ENCODE data around the gene TFEB.

Gene TFEB

GRCh38 chr6:41655646-41656001 lies 79.8 kb downstream of the TFEB start:
- no peaks in the 10 kb centered on the region for H3K4me1 ChIP-seq (ENCODE audit: control insufficient read depth, low read depth, low read length)
- H3K4me3 ChIP-seq (ENCODE audit: low read length), result no peak overlapping the region
- H3K36me3 ChIP-seq (ENCODE audit: control insufficient read depth, low read depth, low read length), result peaks cover 4% of the 10 kb centered on the region
- no peaks in the 10 kb centered on the region for H3K27me3 ChIP-seq (ENCODE audit: control insufficient read depth, insufficient read depth, low read length)
- H3K27ac ChIP-seq (ENCODE audit: low read length), result no peak overlapping the region
- no peaks in the 10 kb centered on the region for H3K9me3 ChIP-seq (ENCODE audit: control insufficient read depth, low read depth, low read length)
- H3K9ac ChIP-seq (ENCODE audit: low read length), result no peak overlapping the region

- Histone ChIP-seq H3K36me3 (ENCODE audit: control insufficient read depth, low read depth, low read length) (peaks cover 4% of the 10 kb centered on the region), H3K4me3 (ENCODE audit: low read length) (no peak overlapping the region), H3K9me3 (ENCODE audit: control insufficient read depth, low read depth, low read length) (no peaks in the 10 kb centered on the region), H3K27me3 (ENCODE audit: control insufficient read depth, insufficient read depth, low read length) (no peaks in the 10 kb centered on the region), H3K4me1 (ENCODE audit: control insufficient read depth, low read depth, low read length) (no peaks in the 10 kb centered on the region), H3K9ac (ENCODE audit: low read length) (no peak overlapping the region), H3K27ac (ENCODE audit: low read length) (no peak overlapping the region)
Measured at GRCh38 chr6:41655176-41655575, 80.2 kb downstream of the TFEB start.

GRCh38 chr6:41654698-41655151 lies 80.7 kb downstream of the TFEB start:
- Histone ChIP-seq H3K9me3 (ENCODE audit: control insufficient read depth, low read depth, low read length) (no peaks in the 10 kb centered on the region), H3K27ac (ENCODE audit: low read length) (no peak overlapping the region), H3K27me3 (ENCODE audit: control insufficient read depth, insufficient read depth, low read length) (no peaks in the 10 kb centered on the region), H3K9ac (ENCODE audit: low read length) (no peak overlapping the region), H3K36me3 (ENCODE audit: control insufficient read depth, low read depth, low read length) (peaks cover 4% of the 10 kb centered on the region), H3K4me1 (ENCODE audit: control insufficient read depth, low read depth, low read length) (no peaks in the 10 kb centered on the region), H3K4me3 (ENCODE audit: low read length) (no peak overlapping the region)

GRCh38 chr6:41654151-41654697 lies 81.2 kb downstream of the TFEB start:
- Histone ChIP-seq H3K27me3 (ENCODE audit: control insufficient read depth, insufficient read depth, low read length) (no peaks in the 10 kb centered on the region), H3K4me1 (ENCODE audit: control insufficient read depth, low read depth, low read length) (no peaks in the 10 kb centered on the region), H3K36me3 (ENCODE audit: control insufficient read depth, low read depth, low read length) (peaks cover 4% of the 10 kb centered on the region), H3K9me3 (ENCODE audit: control insufficient read depth, low read depth, low read length) (no peaks in the 10 kb centered on the region), H3K9ac (ENCODE audit: low read length) (no peak overlapping the region), H3K27ac (ENCODE audit: low read length) (no peak overlapping the region), H3K4me3 (ENCODE audit: low read length) (no peak overlapping the region)

GRCh38 chr6:41653691-41654090 lies 81.7 kb downstream of the TFEB start:
- Histone ChIP-seq H3K27ac (ENCODE audit: low read length) (no peak overlapping the region), H3K36me3 (ENCODE audit: control insufficient read depth, low read depth, low read length) (peaks cover 4% of the 10 kb centered on the region), H3K4me3 (ENCODE audit: low read length) (no peak overlapping the region)

GRCh38 chr6:41652866-41653652 lies 82.3 kb downstream of the TFEB start:
- H3K27me3 ChIP-seq (ENCODE audit: control insufficient read depth, insufficient read depth, low read length), result no peaks in the 10 kb centered on the region
- H3K27ac ChIP-seq (ENCODE audit: low read length), result no peak overlapping the region
- H3K4me3 ChIP-seq (ENCODE audit: low read length), result no peak overlapping the region
- no peaks in the 10 kb centered on the region for H3K4me1 ChIP-seq (ENCODE audit: control insufficient read depth, low read depth, low read length)
- no peak overlapping the region for H3K9ac ChIP-seq (ENCODE audit: low read length)
- H3K36me3 ChIP-seq (ENCODE audit: control insufficient read depth, low read depth, low read length), result peaks cover 4% of the 10 kb centered on the region
- no peaks in the 10 kb centered on the region for H3K9me3 ChIP-seq (ENCODE audit: control insufficient read depth, low read depth, low read length)

More at GRCh38 chr6:41653691-41654090, 81.7 kb downstream of the TFEB start:
- Histone ChIP-seq H3K9me3 (ENCODE audit: control insufficient read depth, low read depth, low read length) (no peaks in the 10 kb centered on the region), H3K4me1 (ENCODE audit: control insufficient read depth, low read depth, low read length) (no peaks in the 10 kb centered on the region), H3K27me3 (ENCODE audit: control insufficient read depth, insufficient read depth, low read length) (no peaks in the 10 kb centered on the region), H3K9ac (ENCODE audit: low read length) (no peak overlapping the region)

- Histone ChIP-seq H3K27ac (ENCODE audit: low read length) (no peak overlapping the region), H3K9me3 (ENCODE audit: control insufficient read depth, low read depth, low read length) (no peaks in the 10 kb centered on the region), H3K36me3 (ENCODE audit: control insufficient read depth, low read depth, low read length) (peaks cover 4% of the 10 kb centered on the region)
Measured at GRCh38 chr6:41651962-41652657, 83.3 kb downstream of the TFEB start.

GRCh38 chr6:41651246-41651961 lies 84.0 kb downstream of the TFEB start:
- Histone ChIP-seq H3K27ac (ENCODE audit: low read length) (no peak overlapping the region), H3K4me3 (ENCODE audit: low read length) (no peak overlapping the region), H3K9ac (ENCODE audit: low read length) (no peak overlapping the region), H3K4me1 (ENCODE audit: control insufficient read depth, low read depth, low read length) (no peaks in the 10 kb centered on the region), H3K27me3 (ENCODE audit: control insufficient read depth, insufficient read depth, low read length) (no peaks in the 10 kb centered on the region), H3K9me3 (ENCODE audit: control insufficient read depth, low read depth, low read length) (no peaks in the 10 kb centered on the region), H3K36me3 (ENCODE audit: control insufficient read depth, low read depth, low read length) (peaks cover 4% of the 10 kb centered on the region)

More at GRCh38 chr6:41651962-41652657, 83.3 kb downstream of the TFEB start:
- Histone ChIP-seq H3K27me3 (ENCODE audit: control insufficient read depth, insufficient read depth, low read length) (no peaks in the 10 kb centered on the region), H3K9ac (ENCODE audit: low read length) (no peak overlapping the region), H3K4me3 (ENCODE audit: low read length) (no peak overlapping the region), H3K4me1 (ENCODE audit: control insufficient read depth, low read depth, low read length) (no peaks in the 10 kb centered on the region)

- H3K36me3 ChIP-seq (ENCODE audit: control insufficient read depth, low read depth, low read length), result peaks cover 4% of the 10 kb centered on the region
- H3K9ac ChIP-seq (ENCODE audit: low read length), result no peak overlapping the region
- peaks cover 11% of the 10 kb centered on the region for H3K27me3 ChIP-seq (ENCODE audit: control insufficient read depth, insufficient read depth, low read length)
- no peaks in the 10 kb centered on the region for H3K9me3 ChIP-seq (ENCODE audit: control insufficient read depth, low read depth, low read length)
- no peak overlapping the region for H3K4me3 ChIP-seq (ENCODE audit: low read length)
- peaks cover 7% of the 10 kb centered on the region for H3K4me1 ChIP-seq (ENCODE audit: control insufficient read depth, low read depth, low read length)
- no peak overlapping the region for H3K27ac ChIP-seq (ENCODE audit: low read length)
Measured at GRCh38 chr6:41650120-41650519, 85.3 kb downstream of the TFEB start.

GRCh38 chr6:41649596-41649995 lies 85.8 kb downstream of the TFEB start:
- peaks cover 13% of the 10 kb centered on the region for H3K4me1 ChIP-seq (ENCODE audit: control insufficient read depth, low read depth, low read length)
- no peak overlapping the region for H3K9ac ChIP-seq (ENCODE audit: low read length)
- no peak overlapping the region for H3K4me3 ChIP-seq (ENCODE audit: low read length)
- H3K9me3 ChIP-seq (ENCODE audit: control insufficient read depth, low read depth, low read length), result no peaks in the 10 kb centered on the region
- H3K36me3 ChIP-seq (ENCODE audit: control insufficient read depth, low read depth, low read length), result peaks cover 4% of the 10 kb centered on the region
- peaks cover 14% of the 10 kb centered on the region for H3K27me3 ChIP-seq (ENCODE audit: control insufficient read depth, insufficient read depth, low read length)
- H3K27ac ChIP-seq (ENCODE audit: low read length), result no peak overlapping the region

GRCh38 chr6:41648921-41649320 lies 86.5 kb downstream of the TFEB start:
- Histone ChIP-seq H3K36me3 (ENCODE audit: control insufficient read depth, low read depth, low read length) (peaks cover 4% of the 10 kb centered on the region), H3K4me1 (ENCODE audit: control insufficient read depth, low read depth, low read length) (peaks cover 16% of the 10 kb centered on the region), H3K4me3 (ENCODE audit: low read length) (no peak overlapping the region), H3K9me3 (ENCODE audit: control insufficient read depth, low read depth, low read length) (no peaks in the 10 kb centered on the region), H3K27ac (ENCODE audit: low read length) (no peak overlapping the region), H3K9ac (ENCODE audit: low read length) (no peak overlapping the region), H3K27me3 (ENCODE audit: control insufficient read depth, insufficient read depth, low read length) (peaks cover 14% of the 10 kb centered on the region)
